SK-N-MC (cell line): ENCODE measurements around the gene RCVRN.

Source experiments
- EZH2 ChIP-seq: fragments of 200-600 bp; sonication (generic); IDR thresholded peaks from one replicate; pipeline ENCODE4 v1.6.1; 2017; ENCODE audit warnings: antibody characterized with exemption
- FOXP2 ChIP-seq: optimal IDR thresholded peaks from 2 replicates; pipeline ENCODE3; 2011; ENCODE audit warnings: mild to moderate bottlenecking, moderate library complexity; ENCODE audit not compliant: insufficient read depth; ENCODE audit errors: extremely low read length, control extremely low read depth
- POLR2AphosphoS5 ChIP-seq: IDR thresholded peaks from 2 replicates; pipeline ENCODE4 v1.6.1; 2012; ENCODE audit warnings: mild to moderate bottlenecking, low read depth, low read length, borderline replicate concordance

- TF ChIP-seq EZH2: no peak
- TF ChIP-seq POLR2AphosphoS5: no peak
- TF ChIP-seq FOXP2: no peak
Observed at GRCh38 chr17:9940841-9941240, 35.8 kb upstream of the RCVRN start.
